Mesenteric fat pad (tissue), 1 donor: ENCODE data around the gene LRRC49. TPM values are rescaled to one million over a fixed set of nuclear protein-coding genes. Genes with fewer than 3 reads are reported as not detected.

Experiments used
- DNase-seq: peaks from one replicate; pipeline ENCODE4 v3.0.0-alpha.2; 2020; ENCODE audit warnings: low spot score
- total RNA-seq: library from RNA; stranded (reverse); fragmentation: NEBNext Ultra II Directional; extraction: Animal tissue kit (Norgen Biotek cat#: 25700); gene quantifications from one replicate; pipeline ENCODE4 v1.2.1, GENCODE V29; 2021
- donor health status: DM: yes; HTN: yes; CAD: no.

LRRC49 gene
- total RNA-seq, 1 donor from 2014 or later: 4.0 TPM

DNA sequence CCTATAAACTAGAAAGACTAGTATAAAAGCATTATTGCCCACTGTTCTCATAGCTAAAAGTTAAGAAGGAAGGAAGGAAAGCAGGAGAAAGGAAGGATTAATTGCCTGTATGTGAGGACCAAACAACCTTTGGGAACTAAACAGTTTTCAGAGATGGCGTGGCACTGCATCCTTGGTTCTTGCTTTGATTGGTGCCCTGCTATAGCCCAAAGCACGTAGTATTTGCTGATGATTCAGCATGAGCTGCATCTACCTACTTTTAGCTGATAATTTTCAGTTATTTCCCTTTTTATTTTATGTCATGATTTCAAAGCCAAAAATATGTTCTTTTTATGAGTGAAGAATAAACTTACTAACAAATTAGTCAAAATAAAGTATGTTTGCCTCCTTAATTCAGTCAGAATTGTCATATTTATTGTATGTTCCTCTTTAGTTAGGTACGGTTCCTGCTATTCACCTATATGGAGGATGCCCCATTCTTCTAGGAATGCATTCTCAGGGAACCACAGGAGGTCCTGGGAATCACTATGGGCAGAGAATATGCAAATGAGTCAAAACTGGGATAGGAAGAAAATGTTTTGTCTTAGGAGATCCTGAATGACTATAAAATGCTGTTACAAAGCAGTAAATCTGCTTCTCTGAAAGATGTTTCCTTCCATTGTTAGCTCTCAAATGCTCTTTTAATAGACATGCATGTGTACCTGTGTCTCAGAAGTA, 157.2 kb downstream of the LRRC49 start:
- no peak for DNase-seq

DNA sequence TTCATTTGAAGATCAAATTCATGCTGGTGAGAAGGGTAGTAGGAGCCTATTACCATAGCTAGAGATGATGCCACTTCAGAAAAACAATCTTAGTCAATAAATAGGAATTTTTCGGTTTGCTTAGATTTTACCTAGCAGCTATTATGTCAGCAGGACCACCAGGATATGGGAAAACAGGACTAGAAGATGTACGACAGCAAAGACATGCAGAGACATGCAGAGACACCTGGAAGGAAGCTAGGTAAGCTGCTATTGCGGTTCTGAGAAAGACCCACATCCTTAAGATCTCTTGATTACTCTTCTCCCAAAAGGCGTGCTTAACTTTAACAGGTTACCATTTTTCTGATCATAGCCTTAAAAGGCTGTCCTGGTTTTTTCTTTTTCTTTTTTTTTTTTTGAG, 157.8 kb downstream of the LRRC49 start:
- DNase-seq: no peak

DNA sequence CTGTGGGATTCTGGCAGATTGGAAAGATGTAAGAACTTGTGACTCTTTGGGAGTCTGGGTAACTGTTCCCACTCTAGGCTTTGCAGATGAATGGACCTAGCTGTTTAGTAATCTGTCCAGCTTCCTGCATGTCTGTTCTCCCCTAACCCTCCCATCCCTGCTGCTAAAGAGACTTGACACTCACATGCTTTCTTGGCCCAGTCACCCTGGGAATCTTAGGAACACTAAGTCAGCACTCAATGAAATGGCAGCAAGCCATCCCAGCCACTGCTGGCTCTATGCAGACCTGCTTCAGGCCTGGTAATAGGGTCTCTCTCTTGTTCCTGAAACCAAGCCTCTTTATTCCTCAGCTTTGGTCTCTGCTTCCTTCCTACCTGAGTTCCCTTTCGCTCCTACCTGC, 158.9 kb downstream of the LRRC49 start:
- no peak for DNase-seq

DNA sequence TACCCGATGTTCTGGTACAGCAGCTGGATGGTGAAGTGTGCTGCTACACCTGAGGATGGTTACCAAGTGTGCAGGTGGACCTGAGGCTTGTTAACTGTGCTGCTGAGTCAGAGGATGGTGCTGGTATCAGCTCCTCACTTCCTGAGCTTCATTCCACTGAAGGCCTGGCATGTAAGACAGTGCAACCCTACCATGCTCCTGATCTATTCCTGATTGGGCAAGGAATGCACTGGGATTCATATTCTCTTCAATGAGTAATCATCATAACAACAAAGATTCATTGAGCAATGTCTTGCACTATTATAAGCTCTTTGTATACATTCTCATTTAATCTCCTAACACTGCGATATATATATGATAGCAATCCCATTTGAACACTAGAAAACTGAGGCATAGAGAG, 159.7 kb downstream of the LRRC49 start:
- DNase-seq: no peak

DNA sequence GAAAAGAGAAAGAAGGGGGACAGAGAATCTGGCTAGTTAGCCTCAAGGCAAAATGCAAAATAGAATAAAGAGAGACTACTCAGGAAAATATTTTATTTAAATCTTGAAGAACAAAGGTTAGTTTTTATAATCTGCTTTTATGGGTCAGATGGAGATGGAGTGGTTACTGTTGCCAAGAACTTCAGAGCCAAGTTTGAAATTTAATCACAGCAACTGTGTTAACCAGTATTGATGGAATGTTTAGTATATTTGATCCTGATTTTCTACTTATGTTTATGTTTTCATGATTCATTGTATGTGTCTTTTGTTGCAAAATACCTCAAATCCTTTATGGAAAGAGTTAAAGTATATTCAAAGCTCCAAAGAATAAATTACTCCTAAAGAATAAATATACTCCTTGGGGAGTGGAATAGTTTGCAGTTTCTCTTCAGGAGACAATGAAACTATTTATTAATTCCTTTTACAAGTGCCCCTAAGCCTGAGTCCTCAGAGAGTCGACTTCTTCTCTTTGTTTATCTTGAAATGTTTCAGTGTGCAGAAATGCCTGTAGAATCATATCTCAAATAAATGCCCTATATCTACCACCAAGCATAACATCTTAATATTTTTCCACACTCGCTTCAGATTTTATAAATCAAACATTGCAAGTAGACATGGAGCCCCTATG, 161.8 kb downstream of the LRRC49 start:
- DNase-seq: no peak

DNA sequence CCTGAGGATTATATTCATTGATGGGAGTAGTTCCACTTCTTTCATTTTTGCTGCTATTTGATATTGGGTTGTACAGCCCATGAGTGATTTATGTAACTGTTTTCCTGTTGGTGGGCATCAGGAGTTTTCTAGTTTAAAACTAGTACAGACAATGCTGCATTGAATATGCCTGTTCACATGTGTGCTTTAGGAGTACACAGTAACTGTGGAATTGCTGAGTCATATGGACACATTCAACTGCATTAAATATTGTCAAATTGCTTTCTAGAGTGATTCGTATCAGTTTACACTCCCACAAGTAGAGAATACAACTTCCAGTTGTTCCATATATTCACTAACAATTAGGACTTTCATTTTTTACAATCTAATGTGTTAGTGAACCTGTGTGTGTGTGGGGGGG, 162.8 kb downstream of the LRRC49 start:
- no peak for DNase-seq

DNA sequence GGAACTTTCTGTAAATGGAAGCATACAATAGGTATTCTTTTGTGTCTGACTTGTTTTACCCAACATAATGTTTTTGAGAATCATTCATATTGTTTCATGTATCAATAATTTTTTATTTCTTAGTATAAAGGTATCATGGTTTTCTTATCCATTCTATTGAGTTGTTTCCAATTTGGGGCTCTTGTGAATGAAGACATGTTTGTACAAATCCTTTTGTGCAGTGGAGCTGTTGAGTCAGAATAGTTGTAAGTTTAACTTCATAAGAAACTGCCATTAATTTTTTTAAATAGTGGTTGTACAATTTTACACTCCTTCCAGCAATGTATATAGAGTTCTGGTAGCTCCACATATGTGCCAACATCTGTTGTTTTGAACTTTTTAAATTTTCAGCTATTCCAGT, 163.5 kb downstream of the LRRC49 start:
- no peak for DNase-seq

DNA sequence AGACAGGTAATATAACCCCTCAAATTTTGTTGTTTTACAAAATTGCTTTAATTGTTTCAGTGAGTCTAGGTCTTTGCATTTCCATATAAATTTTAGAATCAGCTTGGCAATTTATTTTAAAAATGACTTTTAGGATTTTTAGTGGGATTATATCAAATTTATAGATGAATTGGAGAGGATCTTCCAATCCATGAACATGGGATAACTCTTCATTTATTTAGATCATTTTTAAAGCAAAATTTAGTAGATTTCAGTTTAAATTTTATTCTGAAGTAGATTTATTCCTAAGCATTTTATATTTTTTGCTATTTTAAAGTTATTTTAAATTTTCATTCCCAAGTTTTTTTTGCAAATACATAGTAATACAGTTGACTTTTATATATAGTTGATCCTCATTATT, 164.5 kb downstream of the LRRC49 start:
- DNase-seq: no peak

DNA sequence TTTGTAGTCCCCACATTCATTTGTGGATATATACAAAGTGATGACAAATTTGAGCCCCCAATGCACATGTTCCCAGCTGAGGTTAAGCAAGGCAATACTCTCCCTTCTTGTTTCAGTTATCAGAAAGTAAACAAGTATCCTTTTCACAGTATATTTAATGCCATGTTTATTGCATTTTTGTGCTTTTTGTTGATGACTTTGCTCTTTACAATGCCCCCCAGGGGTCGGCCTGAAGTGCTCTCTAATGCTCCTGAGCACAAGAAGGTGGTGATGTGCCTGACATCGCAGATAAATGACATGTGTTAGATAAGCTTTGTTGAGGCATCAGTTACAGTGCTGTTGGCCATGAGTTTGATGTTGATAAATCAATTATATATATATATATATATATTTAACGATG, 165.0 kb downstream of the LRRC49 start:
- DNase-seq: no peak

DNA sequence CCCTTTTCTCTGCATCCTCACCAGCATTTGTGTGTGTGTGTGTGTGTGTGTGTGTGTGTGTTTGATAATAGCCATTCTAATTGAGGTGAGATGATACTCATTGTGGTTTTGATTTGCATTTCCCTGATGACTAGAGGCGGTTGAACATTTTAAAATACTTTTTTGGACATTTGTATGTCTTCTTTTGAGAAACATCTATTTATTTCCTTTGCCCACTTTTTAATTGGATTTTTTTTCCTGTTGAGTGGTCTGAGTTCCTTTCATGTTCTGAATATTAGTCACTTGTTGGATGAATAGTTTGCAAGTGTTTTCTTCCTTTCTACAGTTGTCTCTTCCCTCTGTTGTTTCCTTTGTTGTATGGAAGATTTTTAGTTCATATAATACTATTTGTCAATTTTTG, 168.4 kb downstream of the LRRC49 start:
- no peak for DNase-seq

DNA sequence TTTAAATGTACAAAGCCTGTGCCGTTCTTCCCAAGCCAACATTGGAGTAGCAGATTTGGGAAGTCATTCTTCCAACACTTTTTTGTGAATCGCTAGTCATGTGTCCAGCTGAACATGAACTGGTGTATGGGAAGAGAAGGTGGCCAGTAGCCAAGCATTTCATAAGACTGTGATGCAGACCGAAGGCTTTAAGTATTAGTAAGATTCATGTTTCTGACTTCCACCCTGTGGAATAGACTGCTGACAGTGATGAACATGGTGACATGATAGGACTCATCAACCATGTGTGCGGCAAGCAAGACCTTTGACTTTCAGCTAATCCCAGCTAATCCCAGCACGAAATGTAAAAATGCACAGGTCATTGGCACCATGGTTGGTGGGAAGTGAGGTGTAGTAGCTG, 174.4 kb downstream of the LRRC49 start:
- DNase-seq: no peak

DNA sequence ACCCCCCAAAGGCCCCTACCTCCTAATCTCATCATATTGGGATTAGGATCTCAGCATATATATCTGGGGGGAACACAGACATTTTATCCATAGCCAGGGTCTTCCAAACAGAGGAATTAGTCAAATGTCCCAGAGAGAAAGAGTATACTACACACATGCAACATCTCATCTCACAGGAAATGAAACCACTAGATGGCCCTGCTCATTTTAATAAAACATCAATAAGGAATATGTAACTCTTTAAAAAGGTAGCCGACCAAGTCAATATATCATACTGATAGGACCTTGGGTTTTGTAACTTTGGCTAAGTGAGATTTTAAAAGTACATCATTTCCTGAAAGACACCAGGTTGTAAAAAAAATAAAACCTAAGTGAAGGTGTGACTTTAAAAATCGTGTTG, 177.1 kb downstream of the LRRC49 start:
- no peak for DNase-seq

DNA sequence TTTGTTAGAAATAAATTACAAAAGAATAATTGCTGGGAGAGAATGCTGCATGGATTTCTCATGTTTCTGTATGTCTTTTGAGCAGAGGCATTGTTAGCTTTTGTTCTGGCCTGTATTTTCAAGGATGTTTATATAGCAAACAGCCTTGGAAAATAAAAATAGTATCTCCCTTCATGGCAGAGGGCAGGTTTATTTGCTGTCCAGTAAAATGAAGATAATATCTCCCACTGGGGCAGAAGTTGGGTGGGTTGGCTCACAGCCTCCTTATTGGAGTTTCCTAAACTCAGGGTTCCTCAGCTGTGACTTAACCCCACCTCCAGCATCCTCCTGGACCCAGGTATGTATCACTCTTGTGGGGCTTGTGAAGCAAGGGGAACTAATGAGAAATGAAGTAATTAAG, 178.9 kb downstream of the LRRC49 start:
- DNase-seq: no peak

DNA sequence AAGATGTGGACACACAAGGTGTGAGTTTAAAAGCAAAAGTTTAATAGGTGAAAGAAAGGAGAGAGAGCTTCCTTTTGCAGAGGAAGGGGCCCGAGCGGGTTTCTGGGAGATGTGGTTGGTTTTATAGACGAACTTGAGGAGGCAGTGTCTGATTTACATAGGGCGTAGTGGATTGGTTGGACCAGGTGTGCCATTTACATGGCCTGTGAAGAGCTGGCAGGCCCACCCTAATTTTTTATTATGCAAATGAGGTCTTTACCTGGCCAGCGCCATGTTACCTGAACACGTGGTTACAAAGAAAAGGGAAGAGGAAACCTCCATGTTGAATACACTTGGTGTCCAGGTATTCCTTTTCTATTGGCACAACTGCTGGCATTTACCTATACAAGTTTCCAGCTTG, 179.8 kb downstream of the LRRC49 start:
- no peak for DNase-seq

DNA sequence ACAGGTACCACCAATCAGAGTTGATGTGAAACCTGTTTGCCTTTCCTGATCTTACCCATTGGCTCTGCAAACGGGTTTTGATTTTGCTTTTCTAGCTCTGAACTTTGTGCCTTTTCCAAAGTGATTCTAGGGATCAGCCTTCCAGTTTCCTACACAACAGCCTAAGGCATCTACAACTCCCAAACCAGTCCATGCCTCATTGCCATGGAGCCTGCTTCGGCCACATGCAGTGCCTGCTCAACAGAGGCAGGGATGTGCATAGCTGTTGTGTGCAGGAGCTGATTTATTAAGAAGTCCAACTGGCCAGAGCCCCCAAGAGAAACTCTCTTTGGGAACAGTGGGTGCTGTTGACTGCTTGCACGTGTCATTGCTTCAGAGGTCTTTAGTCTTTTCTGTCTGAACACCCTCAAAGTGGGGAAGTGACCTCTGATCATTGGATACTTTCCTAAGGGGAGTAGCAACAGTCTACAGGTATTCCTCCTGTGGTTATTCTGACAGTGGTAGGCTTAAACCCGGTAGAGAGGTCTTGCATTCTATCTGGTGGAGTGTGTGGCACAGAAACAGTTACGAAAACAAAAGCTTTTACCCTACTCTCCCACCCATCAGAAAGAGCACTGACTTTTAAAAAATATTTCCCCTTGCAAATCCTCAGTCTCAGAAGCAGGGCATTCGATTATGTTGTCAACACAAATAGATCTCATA, 186.0 kb downstream of the LRRC49 start:
- DNase-seq: no peak

DNA sequence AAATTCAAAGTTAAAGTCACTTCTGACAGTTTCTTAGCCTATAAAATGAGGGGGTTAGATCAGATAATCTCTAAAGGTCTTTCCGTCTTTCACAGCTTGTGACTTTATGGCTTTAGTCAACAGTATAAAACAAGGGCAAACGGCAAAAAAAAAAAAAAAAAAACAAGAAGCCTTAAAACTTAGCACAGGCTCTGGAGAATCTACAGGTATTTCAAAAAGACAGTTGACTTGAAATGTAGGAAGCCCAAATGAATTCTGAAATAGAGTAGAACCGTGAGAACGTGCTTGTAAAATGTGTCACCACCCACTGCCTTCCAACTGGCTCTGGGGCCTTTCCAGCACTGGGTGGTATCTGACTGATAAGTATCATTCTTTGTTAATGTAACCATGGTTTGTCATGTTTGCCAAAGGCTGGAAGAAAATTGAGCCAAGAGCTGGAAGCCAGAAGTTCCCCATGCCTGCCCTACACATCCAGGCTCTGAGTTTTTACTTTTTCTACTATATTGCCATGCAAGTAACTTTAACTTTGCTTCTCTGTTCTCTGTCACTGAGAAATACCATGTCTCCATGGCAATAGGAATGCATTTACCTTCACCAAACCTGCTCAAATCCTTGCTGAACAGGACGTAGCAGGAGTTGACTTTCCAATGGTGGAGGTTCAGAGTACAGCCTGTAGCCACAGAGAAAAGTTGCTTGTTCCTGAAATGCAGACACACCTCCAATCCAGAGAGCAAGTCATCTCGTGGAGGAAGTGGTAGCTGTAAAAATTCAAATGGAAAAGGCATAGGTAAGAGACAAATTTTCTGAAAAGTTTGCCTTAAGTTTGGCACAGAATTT, 186.8 kb downstream of the LRRC49 start:
- DNase-seq: no peak

DNA sequence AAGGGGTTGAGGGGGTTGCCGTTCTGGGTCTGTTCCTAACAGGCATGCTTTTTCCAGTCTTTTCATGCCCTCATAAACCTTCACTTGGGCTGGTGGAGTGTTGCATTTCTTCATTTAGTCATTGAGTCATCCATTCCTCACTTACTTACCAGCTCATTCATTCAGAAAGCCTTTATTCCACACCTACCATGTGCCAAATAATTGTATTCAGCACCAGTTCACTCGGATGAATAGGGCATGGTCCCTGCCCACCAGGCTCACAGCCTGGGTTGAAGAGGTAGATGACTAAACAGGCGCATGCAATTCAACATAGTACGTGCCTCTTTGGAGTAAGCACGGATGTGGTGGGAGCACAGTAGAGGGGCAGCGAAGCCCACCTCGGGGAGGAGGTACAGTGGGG, 187.5 kb downstream of the LRRC49 start:
- DNase-seq: no peak

DNA sequence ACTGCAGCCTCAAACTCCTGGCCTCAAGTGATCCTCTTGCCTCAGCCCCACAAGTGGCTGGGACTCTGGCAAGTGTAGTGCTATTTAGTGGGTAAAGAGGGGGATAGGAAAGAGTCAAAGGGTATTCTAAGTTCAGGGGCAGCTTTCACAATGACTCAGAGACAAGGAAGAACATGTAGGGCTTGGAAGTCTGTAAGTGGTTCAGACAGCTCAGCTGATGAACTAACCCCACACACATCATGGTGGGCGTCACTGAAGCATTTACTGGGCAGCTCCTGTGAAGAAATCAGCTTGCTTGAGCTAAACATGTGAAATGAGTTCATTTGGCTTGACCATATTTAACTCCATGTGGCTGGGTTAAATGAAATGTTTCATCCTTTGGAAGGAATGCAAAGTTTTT, 188.1 kb downstream of the LRRC49 start:
- no peak for DNase-seq

DNA sequence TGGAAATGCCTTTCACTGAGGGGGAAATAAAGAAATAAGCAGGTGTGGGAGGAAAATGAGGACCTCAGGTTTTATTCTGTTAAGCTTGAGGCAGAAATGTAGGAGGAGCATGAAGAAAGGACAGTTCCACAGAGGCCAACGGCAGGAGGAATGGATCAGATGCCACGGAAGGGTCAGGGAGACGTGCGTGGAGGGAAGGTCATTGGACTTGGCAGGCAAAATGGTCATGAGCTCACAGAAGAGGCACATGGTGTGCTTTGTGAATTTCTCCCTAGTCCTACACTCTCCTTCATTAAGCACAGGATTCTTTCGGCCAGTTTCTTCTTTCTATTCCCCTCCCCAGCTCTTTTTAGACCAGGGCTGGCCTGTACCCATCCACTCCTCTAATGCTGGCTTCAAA, 190.2 kb downstream of the LRRC49 start:
- DNase-seq: no peak

DNA sequence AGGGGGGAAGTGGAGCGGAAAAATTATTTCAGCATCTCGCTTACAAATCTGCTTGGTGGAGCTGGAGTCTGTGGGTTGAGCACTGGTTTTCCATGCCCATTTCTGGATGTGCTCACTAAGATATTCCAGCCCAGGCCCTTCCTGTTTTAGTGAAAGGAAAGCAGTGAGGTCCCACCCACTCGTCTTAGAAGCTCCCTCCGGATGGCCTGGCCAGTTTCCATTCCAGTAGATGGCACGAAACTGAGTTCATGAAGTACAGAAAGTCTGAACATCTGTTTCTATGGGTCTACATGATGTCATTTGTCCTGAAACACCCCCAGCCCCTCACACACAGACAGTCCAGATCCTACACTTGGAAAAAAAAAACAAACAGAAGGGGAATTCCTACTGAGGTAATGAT, 190.7 kb downstream of the LRRC49 start:
- DNase-seq: no peak

DNA sequence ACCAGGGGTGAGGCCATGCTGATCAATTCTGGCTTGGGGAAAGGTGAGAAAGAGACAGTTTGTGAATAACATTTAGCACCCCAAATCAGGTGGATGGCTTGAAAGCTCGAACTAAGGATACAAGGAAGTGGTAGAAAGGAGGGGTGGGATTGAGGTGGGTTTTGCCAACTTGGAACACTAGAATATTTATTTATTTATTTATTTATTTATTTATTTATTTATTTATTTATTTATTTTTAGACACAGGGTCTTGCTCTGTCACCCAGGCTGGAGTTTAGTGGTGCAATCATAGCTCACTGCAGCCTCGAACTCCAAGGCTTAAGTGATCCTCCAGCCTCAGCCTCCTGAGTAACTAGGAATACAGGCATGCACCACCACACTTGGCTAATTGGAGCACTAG, 191.6 kb downstream of the LRRC49 start:
- no peak for DNase-seq

DNA sequence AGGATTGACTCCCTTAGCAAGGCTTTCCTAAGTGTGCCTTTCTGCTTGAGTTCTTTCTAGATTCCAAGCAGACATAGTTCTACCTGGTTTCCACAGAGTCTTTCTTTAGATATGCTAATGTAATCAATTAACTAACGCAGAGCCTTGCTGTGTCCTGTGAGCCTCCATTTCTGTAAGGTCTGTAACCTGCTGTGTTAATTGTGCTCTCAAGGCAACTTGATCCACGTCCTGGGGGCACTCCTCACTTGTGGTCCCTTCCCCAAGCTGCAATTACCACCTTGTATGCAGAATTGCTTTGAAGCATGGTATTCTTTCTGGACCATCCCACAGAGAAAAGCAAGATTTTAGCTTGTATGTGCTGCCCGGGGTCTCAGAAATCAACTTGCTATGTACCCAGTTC, 193.2 kb downstream of the LRRC49 start:
- no peak for DNase-seq
